ENCODE data around the gene AK2. TPM values are rescaled to one million over a fixed set of nuclear protein-coding genes. Genes with fewer than 3 reads are reported as not detected.

AK2 gene
- total RNA-seq, 1 experiment from 2014 or later: 159 TPM

GRCh38 chr1:33021567-33022431, 14.9 kb downstream of the AK2 start:
- Histone ChIP-seq H3K27ac (ENCODE audit: insufficient read length, low read depth, low read length) (no peak overlapping the region), H2BK15ac (ENCODE audit: low read depth, low read length) (no peak overlapping the region), H2BK20ac (ENCODE audit: low read depth, low read length, poor library complexity, severe bottlenecking) (no peak overlapping the region), H3K14ac (ENCODE audit: insufficient read depth, low read length) (no peak overlapping the region), H3K23ac (ENCODE audit: insufficient read length, low read depth, low read length) (no peak overlapping the region), H2AK5ac (ENCODE audit: insufficient read length, low read length) (no peak overlapping the region), H2AFZ (ENCODE audit: low read length) (no peak overlapping the region), H2BK120ac (ENCODE audit: low read depth, low read length, poor library complexity, severe bottlenecking) (no peak overlapping the region), H2BK5ac (ENCODE audit: insufficient read length, low read length) (no peak overlapping the region), H3T11ph (ENCODE audit: low read length) (no peak overlapping the region), H4K5ac (ENCODE audit: insufficient read length, low read depth, low read length) (no peak overlapping the region), H3K79me2 (ENCODE audit: insufficient read depth, low read length) (0 out of 2 replicates have a peak, but pooled peaks cover 2% of the 10 kb centered on the region), H4K20me1 (ENCODE audit: control insufficient read depth, insufficient read depth, insufficient read length) (no peaks in the 10 kb centered on the region), H3K4ac (ENCODE audit: low read depth, low read length) (no peak overlapping the region), H3K9ac (ENCODE audit: extremely low read depth, insufficient read length, low read length) (no peak overlapping the region), H4K8ac (replicated peaks; ENCODE audit: insufficient read length, low read depth, low read length) (no peak overlapping the region), H3K56ac (ENCODE audit: insufficient read length, low read depth, low read length) (no peak overlapping the region), H4K91ac (ENCODE audit: insufficient read length, low read depth, low read length) (no peak overlapping the region), H3K4me2 (ENCODE audit: insufficient read depth, insufficient read length, low read length) (no peak overlapping the region), H3K79me1 (ENCODE audit: insufficient read depth, low read depth, low read length, poor library complexity, severe bottlenecking) (peaks cover 2% of the 10 kb centered on the region), H2BK12ac (ENCODE audit: insufficient read length, low read depth, low read length) (no peak overlapping the region), H3K27me3 (ENCODE audit: insufficient read depth, low read length) (no peaks in the 10 kb centered on the region), H3K18ac (ENCODE audit: insufficient read length, low read depth, low read length) (no peak overlapping the region), H3K23me2 (ENCODE audit: insufficient read length, low read depth, low read length, poor library complexity, severe bottlenecking) (no peaks in the 10 kb centered on the region), H3K4me1 (ENCODE audit: insufficient read depth, low read length) (no peaks in the 10 kb centered on the region), H3K9me3 (ENCODE audit: control insufficient read depth, low read depth, low read length) (no peaks in the 10 kb centered on the region)
- H3K4me3 Mint-ChIP-seq: no peak overlapping the region
- no peak for DNase-seq
- TF ChIP-seq CTCF (conservative IDR thresholded peaks at IDR 0.05): no peak
- peaks cover 33 to 76% (median 66%) of the 10 kb centered on the region in 3 experiments; a peak in 6 of 7 replicates for H3K36me3 Mint-ChIP-seq (ENCODE audit: insufficient read depth in 1 of 3, low read depth in 3 of 3)
- no peak overlapping the region for H3K27ac Mint-ChIP-seq
- no CpG with 5 or more reads among the region's 4 CpGs for WGBS (ENCODE audit: extremely low coverage, insufficient read length, low lambda C conversion rate)
- H3K9me3 Mint-ChIP-seq: no peaks in the 10 kb centered on the region
- peaks cover 6 to 12% of the 10 kb centered on the region in 2 experiments; a peak in 2 of 4 replicates for H3K4me1 Mint-ChIP-seq
- no peaks in the 10 kb centered on the region for H3K27me3 Mint-ChIP-seq (ENCODE audit: low read depth)
